Subcutaneous adipose tissue (tissue), 4 donors: Measurements from ENCODE around the gene LIPJ. TPM values are rescaled to one million over a fixed set of nuclear protein-coding genes. Genes with fewer than 3 reads are reported as not detected.

Experiments
- CTCF ChIP-seq: fragments of 450-650 bp; IDR thresholded peaks from one replicate; pipeline ENCODE4 v1.5.1; 2016; ENCODE audit warnings: low read depth, mild to moderate bottlenecking, control low read depth, antibody characterized with exemption, moderate library complexity
- total RNA-seq, 4 donors: library from RNA; depleted of rRNA; stranded (reverse); fragments of >200 nt; gene quantifications; one replicate each; pipeline ENCODE4 v1.1.0, GENCODE V29; 2016

LIPJ gene
- total RNA-seq: 1 to 10 TPM in 1 of 4 donors, under 1 TPM in 2, not detected in 1; 0.17 to 2.2 (median 0.75) TPM

GRCh38 chr10:88586462-88586861 is at the start of gene LIPJ:
Gene LIPJ (plus strand): TSS chr10:88586762. CDS start chr10:88590688, 3,926 bp downstream.
- TF ChIP-seq CTCF: no peak

- TF ChIP-seq CTCF: no peak
Observed at GRCh38 chr10:88537322-88537721, 49.2 kb upstream of the LIPJ start.

GRCh38 chr10:88538048-88538447 is 48.5 kb upstream of the LIPJ start:
- no peak for TF ChIP-seq CTCF

GRCh38 chr10:88540351-88540750 is 46.2 kb upstream of the LIPJ start:
- no peak for TF ChIP-seq CTCF

GRCh38 chr10:88541116-88541626 is 45.4 kb upstream of the LIPJ start:
- TF ChIP-seq CTCF: no peak

GRCh38 chr10:88542522-88542921 is 44.0 kb upstream of the LIPJ start:
- TF ChIP-seq CTCF: no peak

- TF ChIP-seq CTCF: no peak
Observed at GRCh38 chr10:88544140-88544870, 42.3 kb upstream of the LIPJ start.
